ENCODE measurements around the gene AUTS2. TPM values are rescaled to one million over a fixed set of nuclear protein-coding genes. Genes with fewer than 3 reads are reported as not detected.

AUTS2 gene
- total and polyA plus RNA-seq, 10 of the 15 experiments (the other 5 are each of a cell fraction or from before 2014, with no cell fraction given): 6.4 to 55.6 (median 21.6) TPM

- H3K9me3 ChIP-seq (replicated peaks; ENCODE audit: control insufficient read depth, insufficient read depth, low read length): no peaks in the 10 kb centered on the region
- H3K36me3 ChIP-seq (ENCODE audit: control insufficient read depth in 2 of 2, insufficient read depth in 2 of 2, low read length in 1 of 2): no peaks in the 10 kb centered on the region
- ChIA-PET CTCF (no interaction called here), RAD21 (ENCODE audit: unreplicated experiment) (no interaction called here), SMC1A (ENCODE audit: uncharacterized antibody, unreplicated experiment) (no interaction called here), POLR2A (interaction anchor here (0.5 kb wide), 1 partner anchor 20 kb away, joined by 3 read pairs; no protein-coding TSS in a partner anchor)
- in situ Hi-C loops (cut with MboI): no loop called here
- no peak overlapping the region for H3K9ac ChIP-seq (ENCODE audit: control insufficient read depth, insufficient read depth, low read length)
- H3K4me1 ChIP-seq (ENCODE audit: control insufficient read depth, insufficient read depth, low read length): no peaks in the 10 kb centered on the region
- WGBS (ENCODE audit: insufficient coverage, insufficient replicate concordance, low lambda C conversion rate, missing lambda C conversion rate): 95% methylated on average over 4 of the region's 4 CpGs
- no peak overlapping the region for H3K4me3 ChIP-seq
- DNase-seq (ENCODE audit: low read depth, low spot score) (no peak), ATAC-seq (no peak), FAIRE-seq (no peak)
- H2AFZ ChIP-seq (ENCODE audit: control insufficient read depth, low read depth, low read length): no peak overlapping the region
- no TSS peak for BruUV-seq (replicated peaks)
- no peaks in the 10 kb centered on the region for H4K20me1 ChIP-seq (ENCODE audit: control insufficient read depth, insufficient read depth)
- no peaks in the 10 kb centered on the region for H3K79me2 ChIP-seq (ENCODE audit: control insufficient read depth, insufficient read depth, low read length)
- intact Hi-C loops (cut with micrococcal nuclease; ENCODE audit: unreplicated experiment): no loop called here
- no peak overlapping the region for H3K27ac ChIP-seq (ENCODE audit: control insufficient read depth, insufficient read depth)
- TF ChIP-seq CBX5 (IDR thresholded peaks at IDR 0.05; ENCODE audit: low read depth) (no peak), SREBF1 (IDR thresholded peaks at IDR 0.05; ENCODE audit: low read length) (no peak), POLR2A (IDR thresholded peaks at IDR 0.05; ENCODE audit: low read depth, low read length) (no peak), ELK1 (IDR thresholded peaks at IDR 0.05; ENCODE audit: low read depth, low read length) (no peak), DPF2 (IDR thresholded peaks at IDR 0.05) (no peak), HSF1 (IDR thresholded peaks at IDR 0.05; ENCODE audit: low read depth, low read length) (no peak), ZBED1 (IDR thresholded peaks at IDR 0.05; ENCODE audit: borderline replicate concordance) (no peak), NR2F1 (conservative IDR thresholded peaks at IDR 0.05) (no peak), SPI1 (IDR thresholded peaks at IDR 0.05; ENCODE audit: borderline replicate concordance, insufficient read depth, low read depth, low read length) (no peak), SIX5 (IDR thresholded peaks at IDR 0.05; ENCODE audit: low read depth, low read length, severe bottlenecking) (no peak), TCF7 (IDR thresholded peaks at IDR 0.05; ENCODE audit: borderline replicate concordance) (no peak), RELB (IDR thresholded peaks at IDR 0.05; ENCODE audit: low read depth) (no peak), CEBPB (IDR thresholded peaks at IDR 0.05; ENCODE audit: borderline replicate concordance in 1 of 2, low read depth in 2 of 2, low read length in 2 of 2) (no peak), NFYA (IDR thresholded peaks at IDR 0.05; ENCODE audit: borderline replicate concordance, low read depth, low read length) (no peak), EP300 (IDR thresholded peaks at IDR 0.05; ENCODE audit: borderline replicate concordance in 1 of 2, control insufficient read depth in 1 of 2, low read depth in 2 of 2, low read length in 2 of 2) (no peak), KDM1A (IDR thresholded peaks at IDR 0.05; ENCODE audit: borderline replicate concordance) (no peak), CHD2 (IDR thresholded peaks at IDR 0.05; ENCODE audit: borderline replicate concordance, low read depth, low read length) (no peak), ZSCAN29 (IDR thresholded peaks at IDR 0.05) (no peak)
- no peak overlapping the region for H3K4me2 ChIP-seq (ENCODE audit: control insufficient read depth, insufficient read depth)
- H3K27me3 ChIP-seq (replicated peaks in 1 of 2; ENCODE audit: control insufficient read depth in 2 of 2, insufficient read depth in 2 of 2, low read length in 1 of 2): no peaks in the 10 kb centered on the region
Observed at GRCh38 chr7:70219061-70219460, 620.8 kb downstream of the AUTS2 start.

Data from GM12878 (cell line).